Measurements from ENCODE around the gene CYTL1.

- no peak for TF ChIP-seq POLR2A (IDR thresholded peaks at IDR 0.05)
- TF ChIP-seq CTCF (IDR thresholded peaks at IDR 0.05): no peak
Observed at GRCh38 chr4:5032813-5033212, 13.6 kb upstream of the CYTL1 start.

All from heart left ventricle (tissue), 13 donors.